SK-N-SH treated with all-trans-retinoic acid at 6 μM for 48 hours (cell line): ENCODE results near the gene ACACB.

Experiments
- ATAC-seq: fragments of 200-7000 bp; cut with Tn5 transposase; 3 replicates; pipeline ENCODE4 v1.9.1; 2020; ENCODE audit warnings: mild to moderate bottlenecking, moderate library complexity
- GLIS3 ChIP-seq: fragments of 250-450 bp; sonication (Bioruptor Pico); IDR thresholded peaks from 2 replicates; pipeline ENCODE4 v1.5.0; 2020; ENCODE audit warnings: mild to moderate bottlenecking, moderate library complexity
- OSR1 ChIP-seq: fragments of 250-450 bp; sonication (Bioruptor Pico); IDR thresholded peaks from 2 replicates; pipeline ENCODE4 v1.8.0; 2022; ENCODE audit warnings: moderate library complexity, mild to moderate bottlenecking, inconsistent platforms
- PPARA ChIP-seq: fragments of 250-450 bp; sonication (Bioruptor Pico); IDR thresholded peaks from 2 replicates; pipeline ENCODE4 v1.5.0; 2020; ENCODE audit warnings: mild to moderate bottlenecking, borderline replicate concordance
- SNAI2 ChIP-seq: fragments of 250-450 bp; sonication (Bioruptor Pico); IDR thresholded peaks from 2 replicates; pipeline ENCODE4 v1.5.0; 2020; ENCODE audit warnings: mild to moderate bottlenecking, moderate library complexity
- TCF4 ChIP-seq: fragments of 250-450 bp; sonication (Bioruptor Pico); IDR thresholded peaks from 2 replicates; pipeline ENCODE4 v1.8.0; 2021; ENCODE audit warnings: mild to moderate bottlenecking, moderate library complexity, borderline replicate concordance
- ZFP30 ChIP-seq: fragments of 450-650 bp; formaldehyde crosslinking; IDR thresholded peaks from 2 replicates; pipeline ENCODE4 v1.5.0; 2022; ENCODE audit warnings: mild to moderate bottlenecking, moderate library complexity
- ZNF565 ChIP-seq: fragments of 450-650 bp; formaldehyde crosslinking; conservative IDR thresholded peaks from 2 replicates; pipeline ENCODE4 v1.5.0; 2020; ENCODE audit warnings: low read depth, mild to moderate bottlenecking, moderate library complexity
- TF ChIP-seq, protein P1 (sequence below): fragments of 250-450 bp; sonication (Bioruptor Pico); IDR thresholded peaks from 2 replicates; pipeline ENCODE4 v1.8.0; 2021; ENCODE audit warnings: low read depth, mild to moderate bottlenecking, moderate library complexity, borderline replicate concordance
- TF ChIP-seq, protein P2 (sequence below): fragments of 250-450 bp; sonication (Bioruptor Pico); IDR thresholded peaks from 2 replicates; pipeline ENCODE4 v1.8.0; 2020; ENCODE audit warnings: mild to moderate bottlenecking, moderate library complexity, borderline replicate concordance

The ACACB gene

DNA sequence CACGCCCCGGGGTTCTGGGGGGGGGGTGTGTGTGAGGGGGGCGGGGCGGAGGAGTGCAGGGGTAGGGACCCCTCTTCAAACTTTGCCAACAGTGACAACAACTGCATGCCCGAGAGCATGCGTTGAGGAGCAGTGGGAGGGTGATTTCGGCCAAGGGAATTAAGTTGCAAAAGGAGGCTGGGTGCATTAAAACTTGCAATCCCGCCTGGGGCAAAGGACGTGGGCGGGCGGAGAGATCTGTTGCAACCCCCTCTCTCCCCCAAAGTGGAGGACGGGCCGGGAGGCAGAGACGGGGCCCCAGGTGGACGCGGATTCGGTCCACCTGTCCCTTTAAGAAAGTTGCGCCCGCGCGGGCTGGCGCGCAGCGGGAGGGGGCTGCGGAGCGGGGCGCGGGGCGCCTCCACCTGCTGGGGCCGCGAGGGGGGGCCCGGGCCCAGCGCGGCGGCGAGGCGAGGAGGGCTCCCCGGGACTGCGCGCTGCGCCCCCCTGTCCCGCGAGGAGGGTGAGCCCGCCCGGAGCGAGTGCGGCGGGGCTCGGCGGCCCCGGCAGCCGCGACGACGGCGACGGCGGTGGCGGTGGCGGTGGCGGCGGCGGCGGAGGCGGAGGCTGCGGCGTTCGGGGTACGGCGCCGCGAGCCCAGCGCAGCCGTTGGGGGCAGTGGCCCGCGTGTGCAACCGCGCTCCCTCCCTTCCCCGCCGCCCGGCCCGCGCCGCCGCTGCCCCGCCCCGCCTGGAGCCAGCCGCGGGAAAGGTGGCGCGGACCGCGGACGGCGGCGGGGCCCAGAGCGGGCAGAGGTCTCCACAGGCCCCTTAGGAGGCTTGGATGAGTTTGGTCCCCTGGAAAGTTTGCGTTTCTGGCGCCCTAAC, 193.2 kb downstream of the ACACB start (continued):
- TF ChIP-seq, protein P1, sequence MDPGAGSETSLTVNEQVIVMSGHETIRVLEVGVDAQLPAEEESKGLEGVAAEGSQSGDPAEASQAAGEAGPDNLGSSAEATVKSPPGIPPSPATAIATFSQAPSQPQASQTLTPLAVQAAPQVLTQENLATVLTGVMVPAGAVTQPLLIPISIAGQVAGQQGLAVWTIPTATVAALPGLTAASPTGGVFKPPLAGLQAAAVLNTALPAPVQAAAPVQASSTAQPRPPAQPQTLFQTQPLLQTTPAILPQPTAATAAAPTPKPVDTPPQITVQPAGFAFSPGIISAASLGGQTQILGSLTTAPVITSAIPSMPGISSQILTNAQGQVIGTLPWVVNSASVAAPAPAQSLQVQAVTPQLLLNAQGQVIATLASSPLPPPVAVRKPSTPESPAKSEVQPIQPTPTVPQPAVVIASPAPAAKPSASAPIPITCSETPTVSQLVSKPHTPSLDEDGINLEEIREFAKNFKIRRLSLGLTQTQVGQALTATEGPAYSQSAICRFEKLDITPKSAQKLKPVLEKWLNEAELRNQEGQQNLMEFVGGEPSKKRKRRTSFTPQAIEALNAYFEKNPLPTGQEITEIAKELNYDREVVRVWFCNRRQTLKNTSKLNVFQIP (CRISPR knock-in tag) = no peak
- TF ChIP-seq, all 23 proteins: peak for 0

DNA sequence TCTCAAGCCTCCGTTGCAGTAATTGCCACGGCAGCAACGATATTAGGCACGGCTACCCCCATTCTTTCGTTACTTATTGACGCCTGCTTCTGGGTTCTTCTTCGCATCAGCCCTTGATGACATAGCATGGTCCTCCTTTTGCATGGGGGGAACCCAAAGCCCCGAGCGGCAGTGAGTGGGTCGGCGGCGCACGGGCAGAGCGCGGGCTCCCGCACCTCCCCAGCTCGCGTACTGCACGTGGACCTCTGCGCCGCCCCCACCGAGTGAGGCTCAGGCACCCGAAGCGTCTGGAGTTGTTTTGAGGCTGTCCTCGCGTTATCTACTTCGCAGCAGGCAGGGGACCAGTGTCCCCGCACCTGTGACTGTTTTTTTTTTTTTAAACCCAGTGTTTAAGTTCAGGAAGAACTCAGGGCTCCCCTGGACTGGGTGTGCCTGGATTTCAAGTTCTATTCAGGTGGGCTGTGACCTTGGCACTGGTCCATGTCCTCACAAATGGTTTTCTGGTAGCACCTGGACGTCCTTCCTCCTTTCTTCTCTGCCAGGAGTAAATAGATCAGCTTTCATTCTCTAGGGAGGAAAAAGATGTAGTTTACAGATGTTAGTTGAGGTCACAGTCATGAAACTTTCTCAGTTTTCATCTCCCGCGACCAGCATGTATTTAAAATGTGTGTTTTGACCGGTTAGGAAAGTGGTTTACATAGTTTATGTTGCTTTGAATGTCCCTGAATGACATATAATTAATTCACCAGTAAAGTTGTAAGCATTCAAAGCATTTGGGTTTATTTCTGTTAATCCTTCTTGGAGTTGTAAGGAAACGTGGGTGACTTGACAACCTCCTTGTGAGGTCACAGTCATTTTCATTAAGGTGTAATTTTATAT, 194.1 kb downstream of the ACACB start:
- peak; percentile 27; the same call in 1 of the 3 replicates for ATAC-seq
- TF ChIP-seq OSR1 (CRISPR knock-in tag) = no peak
- TF ChIP-seq ZFP30 (CRISPR knock-in tag) = no peak
- no peak for TF ChIP-seq SNAI2
- TF ChIP-seq ZNF565 (CRISPR knock-in tag) = no peak
- no peak for TF ChIP-seq PPARA (CRISPR knock-in tag)
- no peak for TF ChIP-seq TCF4 (CRISPR knock-in tag)
- TF ChIP-seq, protein P2, sequence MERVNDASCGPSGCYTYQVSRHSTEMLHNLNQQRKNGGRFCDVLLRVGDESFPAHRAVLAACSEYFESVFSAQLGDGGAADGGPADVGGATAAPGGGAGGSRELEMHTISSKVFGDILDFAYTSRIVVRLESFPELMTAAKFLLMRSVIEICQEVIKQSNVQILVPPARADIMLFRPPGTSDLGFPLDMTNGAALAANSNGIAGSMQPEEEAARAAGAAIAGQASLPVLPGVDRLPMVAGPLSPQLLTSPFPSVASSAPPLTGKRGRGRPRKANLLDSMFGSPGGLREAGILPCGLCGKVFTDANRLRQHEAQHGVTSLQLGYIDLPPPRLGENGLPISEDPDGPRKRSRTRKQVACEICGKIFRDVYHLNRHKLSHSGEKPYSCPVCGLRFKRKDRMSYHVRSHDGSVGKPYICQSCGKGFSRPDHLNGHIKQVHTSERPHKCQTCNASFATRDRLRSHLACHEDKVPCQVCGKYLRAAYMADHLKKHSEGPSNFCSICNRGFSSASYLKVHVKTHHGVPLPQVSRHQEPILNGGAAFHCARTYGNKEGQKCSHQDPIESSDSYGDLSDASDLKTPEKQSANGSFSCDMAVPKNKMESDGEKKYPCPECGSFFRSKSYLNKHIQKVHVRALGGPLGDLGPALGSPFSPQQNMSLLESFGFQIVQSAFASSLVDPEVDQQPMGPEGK = no peak
- no peak for TF ChIP-seq GLIS3 (CRISPR knock-in tag)
